Epithelial cell of esophagus (primary cell): ENCODE results near the gene RTN4RL2.
A peak's percentile ranks its signal among the peaks of the same experiment; 100 is the strongest.

ENCODE experiments used
- DNase-seq: peaks from one replicate; pipeline ENCODE4 v3.0.0; 2010; ENCODE audit warnings: low read depth
- H3K4me3 ChIP-seq: 2 replicates; pipeline ENCODE4 v1.5.1; 2011; ENCODE audit warnings: mild to moderate bottlenecking, low read length, control low read depth
- TF ChIP-seq, protein P1 (sequence below): IDR thresholded peaks from 2 replicates; pipeline ENCODE4 v1.5.1; 2011; ENCODE audit warnings: low read depth, mild to moderate bottlenecking, low read length, control low read depth, inconsistent platforms; ENCODE audit not compliant: insufficient read depth; ENCODE audit errors: missing control alignments

The RTN4RL2 gene

DNA sequence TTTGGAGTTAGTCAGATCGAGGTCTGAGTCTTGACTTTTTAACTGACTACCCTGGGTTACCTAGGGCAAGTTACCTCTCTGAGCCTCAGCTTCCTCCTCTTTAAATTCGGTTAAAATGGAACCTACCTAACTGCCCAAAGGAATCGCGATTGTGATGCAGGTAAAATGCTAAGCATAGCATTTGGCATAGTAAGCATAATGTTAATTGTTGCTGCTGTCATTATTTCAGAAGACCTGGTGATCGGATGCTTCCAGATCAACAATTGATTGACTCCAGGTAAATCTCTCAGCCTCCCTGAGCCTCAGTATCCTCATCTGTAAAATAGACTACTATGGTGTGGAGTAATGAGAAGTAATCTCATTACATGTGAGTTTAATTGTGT is 55.7 kb downstream of the RTN4RL2 start:
- DNase-seq: no peak
- peak overlapping the region; percentile 57 for H3K4me3 ChIP-seq
- TF ChIP-seq, protein P1, sequence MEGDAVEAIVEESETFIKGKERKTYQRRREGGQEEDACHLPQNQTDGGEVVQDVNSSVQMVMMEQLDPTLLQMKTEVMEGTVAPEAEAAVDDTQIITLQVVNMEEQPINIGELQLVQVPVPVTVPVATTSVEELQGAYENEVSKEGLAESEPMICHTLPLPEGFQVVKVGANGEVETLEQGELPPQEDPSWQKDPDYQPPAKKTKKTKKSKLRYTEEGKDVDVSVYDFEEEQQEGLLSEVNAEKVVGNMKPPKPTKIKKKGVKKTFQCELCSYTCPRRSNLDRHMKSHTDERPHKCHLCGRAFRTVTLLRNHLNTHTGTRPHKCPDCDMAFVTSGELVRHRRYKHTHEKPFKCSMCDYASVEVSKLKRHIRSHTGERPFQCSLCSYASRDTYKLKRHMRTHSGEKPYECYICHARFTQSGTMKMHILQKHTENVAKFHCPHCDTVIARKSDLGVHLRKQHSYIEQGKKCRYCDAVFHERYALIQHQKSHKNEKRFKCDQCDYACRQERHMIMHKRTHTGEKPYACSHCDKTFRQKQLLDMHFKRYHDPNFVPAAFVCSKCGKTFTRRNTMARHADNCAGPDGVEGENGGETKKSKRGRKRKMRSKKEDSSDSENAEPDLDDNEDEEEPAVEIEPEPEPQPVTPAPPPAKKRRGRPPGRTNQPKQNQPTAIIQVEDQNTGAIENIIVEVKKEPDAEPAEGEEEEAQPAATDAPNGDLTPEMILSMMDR: no peak

DNA sequence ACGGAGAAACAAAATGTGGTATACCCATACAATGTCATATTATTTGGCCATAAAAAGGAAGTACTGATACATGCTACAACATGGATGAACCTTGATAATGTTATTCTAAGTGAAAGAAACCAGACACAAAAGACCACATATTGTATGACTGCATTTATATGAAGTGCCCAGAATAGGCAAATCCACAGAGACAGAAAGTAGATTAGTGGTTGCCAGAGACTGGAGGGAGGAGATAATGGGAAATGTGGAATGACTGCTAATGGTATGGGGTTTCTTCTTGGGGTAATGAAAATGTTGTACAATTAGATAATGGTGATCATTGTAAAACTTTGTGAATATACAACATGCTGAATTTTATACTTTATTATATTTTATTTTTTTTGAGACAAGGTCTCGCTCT is 60.8 kb downstream of the RTN4RL2 start:
- H3K4me3 ChIP-seq: no peak overlapping the region
- no peak for DNase-seq
- TF ChIP-seq, protein P1: no peak

DNA sequence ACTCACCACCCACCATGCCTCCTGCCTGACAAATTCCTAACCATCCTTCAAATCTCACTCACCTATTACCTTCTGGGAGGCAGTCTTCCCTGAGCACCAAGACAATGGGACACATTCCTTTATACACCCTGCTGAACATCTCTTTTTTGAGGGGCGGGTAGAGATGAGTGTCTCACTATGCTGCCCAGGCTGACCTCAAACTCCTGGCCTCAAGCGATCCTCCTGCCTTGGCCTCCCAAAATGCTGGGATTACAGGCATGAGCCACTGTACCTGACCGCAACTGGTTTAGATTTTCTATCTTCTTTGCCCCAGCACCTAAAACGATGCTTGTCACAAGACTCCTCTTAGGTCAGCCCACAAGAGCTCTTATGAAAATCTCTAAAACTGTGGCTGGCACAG is 63.1 kb downstream of the RTN4RL2 start:
- DNase-seq: no peak
- no peak overlapping the region for H3K4me3 ChIP-seq
- TF ChIP-seq, protein P1: no peak
